DMS53 (cell line): ENCODE results near the gene CASTOR1.

Experiments used
- DNase-seq: peaks from one replicate; lab custom pipeline; 2025; lab: John Stamatoyannopoulos, UW

CASTOR1 gene

GRCh38 chr22:30297991-30298701 is 8.8 kb upstream of the CASTOR1 start:
- peak; percentile 84 for DNase-seq

DNA sequence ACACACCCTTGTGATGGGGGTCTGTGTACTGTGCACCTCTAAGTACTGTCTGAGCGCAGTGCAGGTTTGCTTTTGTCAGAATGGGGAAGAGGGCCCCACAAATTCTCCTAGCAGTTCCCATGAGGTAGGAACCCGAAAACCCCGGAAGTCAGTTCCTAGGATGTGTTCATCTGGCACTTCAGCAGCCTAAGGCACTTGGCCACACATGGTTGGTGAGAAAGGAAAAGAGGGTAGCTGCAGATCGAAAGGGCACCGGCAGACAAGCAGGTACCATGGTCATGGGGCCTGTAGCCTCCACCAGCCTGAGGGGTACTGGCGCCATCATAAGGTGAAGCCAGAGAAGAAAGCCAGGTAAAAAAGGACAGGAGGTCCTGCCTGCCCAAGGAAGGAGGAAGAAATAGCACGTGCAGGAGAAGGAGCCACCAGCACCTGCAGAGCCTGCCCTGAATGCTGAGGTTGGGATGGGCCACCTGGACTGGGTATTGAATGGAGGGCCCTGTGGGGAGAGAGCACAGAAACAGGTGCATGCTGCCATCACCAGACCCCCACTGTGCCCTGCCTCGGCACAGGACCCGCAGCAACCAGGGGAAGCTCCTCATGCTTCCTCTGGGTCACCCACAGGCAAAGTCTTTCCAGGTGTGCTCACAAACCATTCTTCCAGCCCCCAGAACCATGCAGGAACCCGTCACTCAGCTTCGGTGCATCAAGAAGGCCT is 8.1 kb upstream of the CASTOR1 start:
- DNase-seq: no peak

- no peak for DNase-seq
Observed at GRCh38 chr22:30296833-30297232, 7.5 kb upstream of the CASTOR1 start.

DNA sequence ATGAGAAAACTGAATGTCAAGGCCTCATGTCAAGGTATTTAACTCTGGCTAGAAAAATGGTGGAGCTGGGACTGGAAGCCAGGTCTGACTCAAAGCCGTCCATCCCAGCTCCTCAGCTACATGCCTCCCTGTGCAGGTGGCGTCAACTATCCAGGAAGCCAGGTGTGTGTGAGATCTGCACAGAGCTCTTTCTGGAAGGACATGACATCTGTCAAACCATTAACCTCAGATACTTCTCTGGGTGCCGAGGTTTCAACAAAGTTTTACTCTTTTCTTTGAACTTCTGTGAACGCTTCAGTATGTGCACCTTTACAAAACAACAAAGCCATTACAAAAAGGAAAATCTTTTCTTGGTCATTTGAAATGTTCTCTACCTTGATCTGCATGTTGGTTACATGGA is 7.0 kb upstream of the CASTOR1 start:
- no peak for DNase-seq

GRCh38 chr22:30295576-30295975 is 6.3 kb upstream of the CASTOR1 start:
- no peak for DNase-seq

GRCh38 chr22:30294830-30295229 is 5.5 kb upstream of the CASTOR1 start:
- DNase-seq: no peak

DNA sequence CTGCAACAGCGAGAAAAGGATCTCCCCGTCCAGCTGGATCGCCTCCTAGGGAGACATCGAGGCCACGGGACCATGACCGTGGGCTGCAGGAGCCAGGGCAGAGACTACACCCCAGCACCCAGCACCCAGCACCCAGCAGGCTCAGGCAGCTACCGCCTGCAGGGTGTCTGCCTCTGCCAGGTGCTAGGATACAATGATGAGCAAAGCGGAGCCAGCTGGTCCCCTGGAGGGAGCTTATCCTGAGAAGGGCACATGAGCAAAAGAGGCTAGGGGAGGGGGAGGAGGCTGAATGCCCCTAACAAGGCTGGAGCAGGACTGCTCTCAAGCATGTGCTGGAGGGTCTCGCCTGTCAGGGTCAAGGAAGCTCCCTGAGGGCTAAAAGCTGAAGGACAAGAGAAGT is 4.8 kb upstream of the CASTOR1 start:
- DNase-seq: no peak

DNA sequence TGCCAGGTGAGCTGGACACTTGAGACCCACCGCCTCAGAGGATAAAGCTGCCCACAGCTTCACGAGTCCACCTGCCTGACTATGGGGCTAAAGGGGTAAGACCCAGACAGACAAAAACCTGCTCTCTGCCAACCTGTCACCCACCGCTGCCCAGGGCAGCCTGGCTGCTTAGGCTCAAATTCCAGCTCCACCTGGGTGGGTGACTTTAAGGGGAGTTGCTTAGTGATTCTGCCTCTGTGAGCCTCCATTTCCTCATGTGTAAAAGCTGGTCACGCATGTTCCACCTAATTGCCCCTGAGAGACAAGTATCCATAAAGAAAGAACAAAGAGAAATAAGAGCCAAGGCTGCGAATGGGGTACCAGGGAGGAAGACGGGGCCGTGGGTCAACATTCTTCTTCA is 3.7 kb upstream of the CASTOR1 start:
- no peak for DNase-seq

DNA sequence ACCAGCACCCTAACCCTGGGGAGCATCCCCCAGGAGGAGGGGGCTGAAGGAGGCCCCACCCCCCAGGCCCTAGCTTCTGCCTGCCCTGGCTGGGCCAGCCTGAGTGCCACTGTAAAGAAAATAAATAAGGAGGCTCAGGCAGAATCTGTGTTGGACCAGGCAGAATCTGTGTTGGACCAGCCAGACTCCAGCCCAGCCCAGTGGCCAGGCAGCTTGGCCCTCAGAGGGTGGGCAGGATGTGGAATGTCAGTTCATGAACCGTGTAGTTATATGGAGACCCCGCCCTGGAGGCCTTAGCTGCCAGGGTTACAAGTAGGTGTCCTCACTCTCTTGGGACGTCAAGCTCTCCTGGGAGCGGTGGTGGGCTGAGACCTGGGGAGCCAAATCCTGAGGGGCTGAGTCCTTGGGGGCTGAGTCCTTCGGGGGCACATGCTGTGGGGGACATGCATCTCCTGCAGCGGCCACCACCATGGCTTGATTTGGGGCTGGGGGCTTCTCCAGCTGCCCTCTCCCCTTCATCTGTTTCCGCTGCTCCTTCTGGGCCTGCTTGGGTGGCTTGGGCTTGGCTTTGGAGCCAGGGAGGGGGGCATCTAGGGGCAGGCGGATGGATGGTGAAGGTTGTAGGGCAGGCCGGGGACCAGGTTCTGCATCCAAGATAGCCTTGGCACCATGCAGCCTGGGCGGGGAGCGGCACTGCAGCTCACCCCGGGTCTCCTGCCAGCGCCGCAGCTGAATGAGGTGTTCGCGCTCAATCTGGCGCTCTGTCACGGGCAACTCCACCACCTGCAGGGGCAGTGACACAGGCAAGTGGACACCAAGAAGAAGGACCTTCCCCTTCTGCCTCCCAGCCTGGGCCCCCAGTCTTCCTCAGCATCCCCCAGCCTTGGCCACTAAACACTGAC is 3.0 kb upstream of the CASTOR1 start:
- no peak for DNase-seq

DNA sequence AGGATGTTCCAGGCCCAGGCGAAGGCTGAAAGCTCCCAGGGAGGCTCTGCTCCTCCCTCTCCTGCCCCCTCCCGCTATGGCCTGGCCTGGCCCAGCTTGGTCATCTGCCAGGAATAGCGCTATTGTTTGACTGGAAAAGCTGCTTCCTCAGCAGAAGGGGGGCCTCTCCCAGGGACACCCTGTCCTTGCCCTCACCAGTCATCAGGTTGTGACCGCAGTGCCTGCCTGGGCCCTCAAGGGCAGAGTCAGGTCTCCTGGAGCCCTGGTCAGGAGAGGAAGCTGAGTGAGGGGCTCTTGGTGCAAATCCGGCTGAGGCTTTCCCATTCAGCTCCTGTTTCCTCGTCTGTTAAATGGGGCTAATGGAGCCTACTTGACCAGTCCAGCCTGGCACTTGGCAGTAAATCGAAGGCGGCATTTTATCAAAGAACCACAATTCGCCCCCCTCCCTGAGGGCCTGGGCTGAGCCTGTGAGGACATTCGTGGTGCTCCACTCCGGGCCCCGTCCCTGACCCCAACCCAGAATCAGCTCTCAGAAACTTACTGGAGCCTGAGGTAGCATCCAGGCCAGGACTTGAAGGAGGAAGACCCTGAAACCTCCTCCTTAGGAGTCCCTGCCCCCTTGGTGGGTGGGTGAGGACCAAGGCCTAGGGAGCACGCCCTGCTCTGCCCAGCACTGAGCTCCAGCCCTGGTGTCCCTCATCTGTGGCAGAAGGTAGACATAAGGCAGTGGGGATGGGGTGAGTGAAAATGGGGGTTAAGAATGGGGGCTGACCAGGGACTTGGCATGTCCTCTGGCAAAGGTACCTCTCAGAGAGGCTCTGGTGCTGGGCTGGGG is 2.0 kb upstream of the CASTOR1 start:
- DNase-seq: peak; percentile 68

DNA sequence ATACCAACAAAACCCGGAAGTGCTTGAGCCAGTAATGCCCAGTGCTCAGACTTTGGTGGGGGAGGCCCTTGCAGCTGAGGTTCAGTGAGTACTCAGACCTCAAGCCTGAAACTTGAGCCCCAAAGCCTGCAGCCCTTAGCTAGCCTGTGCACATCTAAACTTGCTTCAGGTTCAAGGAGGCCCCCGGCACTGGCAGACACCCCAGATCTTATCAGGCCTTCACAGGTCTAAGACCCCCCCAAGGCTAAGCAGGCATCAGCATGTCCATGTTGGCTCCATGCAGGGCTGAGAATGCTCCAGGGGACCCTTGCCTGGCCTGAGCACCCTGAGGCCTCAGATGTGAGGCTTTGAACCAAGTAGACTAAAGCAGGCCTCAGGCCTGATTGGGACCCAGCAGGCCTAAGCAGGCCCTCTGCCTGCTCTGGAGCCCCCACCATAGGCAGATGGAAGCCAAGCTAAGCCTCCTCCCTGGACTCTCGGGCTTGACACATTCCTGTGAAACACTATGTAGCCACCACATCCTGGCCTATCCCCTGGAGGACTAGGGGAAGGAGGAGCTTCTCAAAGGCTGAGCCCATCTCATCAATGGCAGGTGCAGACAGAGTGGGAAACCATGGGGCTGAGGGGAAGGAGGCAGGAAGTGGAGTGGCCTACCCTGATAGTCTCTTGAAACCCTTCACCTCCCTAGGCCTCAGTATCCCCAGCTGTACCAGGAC is 1.2 kb upstream of the CASTOR1 start:
- peak; percentile 68 for DNase-seq

DNA sequence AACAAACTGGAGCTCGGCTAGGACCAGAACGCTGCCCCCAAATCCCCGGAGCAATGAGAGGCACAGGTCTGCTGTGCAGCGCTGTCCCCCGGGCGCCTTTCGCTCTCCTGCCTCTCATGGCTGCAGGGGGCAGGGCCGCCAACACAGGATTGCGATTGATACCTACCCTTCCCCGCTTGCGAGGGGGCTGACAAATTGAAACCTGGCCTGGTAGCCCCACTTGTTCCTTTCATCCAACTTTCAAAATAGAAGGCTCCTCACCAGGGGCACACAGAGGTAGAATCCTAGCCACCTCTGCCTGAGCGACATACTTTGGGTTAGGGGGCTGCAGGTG is 642 bp upstream of the CASTOR1 start:
- DNase-seq: no peak

GRCh38 chr22:30288419-30289140 is 725 bp downstream of the CASTOR1 start:
- no peak for DNase-seq

- peak; percentile 72 for DNase-seq
Observed at GRCh38 chr22:30287648-30288418, 1.5 kb downstream of the CASTOR1 start.

DNA sequence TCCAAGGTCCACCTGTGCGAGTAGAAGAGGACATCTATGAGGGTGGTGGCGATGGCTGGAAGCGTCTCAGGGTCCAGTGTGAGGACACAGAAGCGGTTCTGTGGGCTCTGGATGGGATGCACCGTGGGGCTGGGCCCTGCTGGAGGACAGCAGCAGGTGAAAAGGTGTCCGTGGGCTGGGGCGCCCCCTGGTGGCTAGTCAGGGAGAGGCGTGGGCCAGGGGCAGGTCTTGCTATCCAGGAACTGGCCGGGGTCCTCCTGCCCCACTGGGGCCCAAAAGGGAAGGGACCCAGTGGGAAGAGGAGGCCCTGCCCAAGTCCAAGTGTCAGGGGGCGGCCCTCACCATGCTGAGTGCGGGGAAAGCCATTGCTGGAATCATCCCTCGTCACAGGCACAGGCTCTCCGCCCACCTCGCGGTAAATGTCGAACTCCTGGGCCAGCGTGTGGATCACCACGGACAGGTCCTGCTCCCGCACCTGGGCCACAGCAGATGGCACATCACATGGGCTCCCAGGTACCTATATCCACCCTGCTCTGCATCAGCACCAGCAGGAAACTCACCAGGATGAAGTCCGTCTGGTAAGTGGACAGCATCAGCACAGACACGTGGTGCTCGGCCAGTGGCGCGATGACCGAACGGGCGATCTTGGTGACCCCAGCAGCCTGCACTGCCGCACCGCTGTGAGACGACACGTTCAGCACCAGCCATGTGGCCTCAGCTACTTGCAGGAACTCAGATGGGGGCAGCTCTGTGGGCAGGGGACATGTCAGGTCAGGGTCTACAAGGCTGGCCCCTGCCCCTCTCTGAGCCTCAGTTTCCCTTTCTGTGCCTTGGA is 2.3 kb downstream of the CASTOR1 start:
- peak; percentile 64 for DNase-seq

- DNase-seq: no peak
Observed at GRCh38 chr22:30286331-30286730, 3.0 kb downstream of the CASTOR1 start.

GRCh38 chr22:30285846-30286200 is 3.5 kb downstream of the CASTOR1 start:
- no peak for DNase-seq

DNA sequence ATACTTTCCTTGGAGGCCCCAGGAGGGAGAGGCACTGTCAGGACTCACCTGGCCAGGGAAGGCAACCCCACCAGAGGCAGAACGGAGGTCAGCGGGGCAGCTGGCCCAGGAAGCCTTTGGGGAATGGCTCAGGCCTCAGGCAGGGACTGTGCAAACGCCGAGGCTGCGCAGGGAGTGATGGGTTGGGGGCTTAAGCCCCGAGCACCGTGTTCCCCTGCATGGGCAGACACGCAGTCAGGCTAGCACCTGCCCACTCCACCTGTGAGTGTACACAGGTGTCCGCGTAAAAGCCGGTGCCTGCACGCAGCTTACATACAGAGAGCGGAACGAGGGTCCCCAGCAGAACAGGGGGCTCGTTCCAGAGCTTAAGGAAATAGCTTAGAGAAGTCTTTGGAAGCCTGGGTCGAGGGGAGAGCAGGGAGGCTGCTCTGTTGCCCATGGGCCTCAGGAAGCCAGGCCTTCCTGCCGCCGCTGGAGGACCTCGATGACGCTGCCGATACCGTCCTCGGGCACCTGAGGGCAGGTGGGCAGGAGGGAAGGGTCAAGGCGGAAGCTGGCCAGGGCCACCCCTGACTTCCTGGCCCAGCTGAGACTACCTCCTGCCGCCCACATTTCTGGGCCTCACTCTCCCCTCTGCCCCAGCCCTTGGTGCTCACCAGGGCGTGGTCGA is 4.0 kb downstream of the CASTOR1 start:
- DNase-seq: no peak
